GOT3 (cell line): ENCODE measurements around the gene FNDC5.

Source experiments
- DNase-seq: peaks from one replicate; lab custom pipeline; 2025; ENCODE audit warnings: mixed read lengths; lab: John Stamatoyannopoulos, UW

The FNDC5 gene

DNA sequence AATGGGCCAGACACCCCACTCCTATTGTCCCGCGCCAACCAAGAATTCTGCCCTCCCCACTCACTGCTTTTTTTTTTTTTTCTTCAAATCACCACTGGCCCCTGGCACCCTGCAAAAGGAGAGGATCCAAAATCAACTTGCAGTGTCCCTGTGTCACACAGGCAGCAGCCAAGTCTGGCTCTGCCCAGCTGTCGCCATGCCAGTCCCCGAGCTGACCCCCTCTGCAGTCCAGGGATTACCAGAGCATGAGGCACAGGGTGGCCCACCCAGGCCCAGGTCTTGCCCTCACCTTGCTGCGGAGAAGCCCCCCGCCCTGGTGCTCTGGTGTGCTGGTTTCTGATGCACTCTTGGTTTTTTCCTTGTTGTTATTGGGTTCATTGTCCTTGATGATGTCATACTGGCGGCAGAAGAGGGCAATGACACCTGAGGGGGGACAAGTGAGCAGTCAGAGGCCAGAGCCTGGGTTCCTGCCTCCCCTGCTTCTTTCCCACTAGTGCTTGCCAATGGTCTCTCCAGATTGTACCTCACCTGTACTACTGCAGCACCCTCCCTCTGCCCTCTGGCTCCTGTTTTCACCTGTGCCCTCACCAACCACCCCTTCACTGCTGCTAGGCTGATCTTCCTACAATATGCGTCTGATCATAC, 6.2 kb downstream of the FNDC5 start:
- DNase-seq, result no peak

DNA sequence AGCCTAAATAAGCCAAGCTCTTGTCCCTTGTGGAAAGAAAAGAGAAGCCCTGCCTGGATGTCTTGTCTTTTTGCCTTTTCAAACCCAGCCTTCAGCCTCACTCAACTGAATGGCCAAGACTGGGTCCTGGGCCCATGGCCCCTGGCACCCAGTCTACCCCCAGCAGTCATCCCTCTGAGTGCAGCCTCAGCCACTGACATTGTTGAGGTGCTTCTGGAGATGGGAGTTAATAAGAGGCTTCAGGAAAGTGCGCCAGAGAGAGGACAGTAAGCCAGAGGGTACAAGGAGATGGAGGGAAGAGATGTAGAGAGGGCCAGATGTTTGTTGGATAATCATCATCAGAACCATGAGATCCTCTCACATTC, 6.8 kb downstream of the FNDC5 start:
- DNase-seq, result no peak

DNA sequence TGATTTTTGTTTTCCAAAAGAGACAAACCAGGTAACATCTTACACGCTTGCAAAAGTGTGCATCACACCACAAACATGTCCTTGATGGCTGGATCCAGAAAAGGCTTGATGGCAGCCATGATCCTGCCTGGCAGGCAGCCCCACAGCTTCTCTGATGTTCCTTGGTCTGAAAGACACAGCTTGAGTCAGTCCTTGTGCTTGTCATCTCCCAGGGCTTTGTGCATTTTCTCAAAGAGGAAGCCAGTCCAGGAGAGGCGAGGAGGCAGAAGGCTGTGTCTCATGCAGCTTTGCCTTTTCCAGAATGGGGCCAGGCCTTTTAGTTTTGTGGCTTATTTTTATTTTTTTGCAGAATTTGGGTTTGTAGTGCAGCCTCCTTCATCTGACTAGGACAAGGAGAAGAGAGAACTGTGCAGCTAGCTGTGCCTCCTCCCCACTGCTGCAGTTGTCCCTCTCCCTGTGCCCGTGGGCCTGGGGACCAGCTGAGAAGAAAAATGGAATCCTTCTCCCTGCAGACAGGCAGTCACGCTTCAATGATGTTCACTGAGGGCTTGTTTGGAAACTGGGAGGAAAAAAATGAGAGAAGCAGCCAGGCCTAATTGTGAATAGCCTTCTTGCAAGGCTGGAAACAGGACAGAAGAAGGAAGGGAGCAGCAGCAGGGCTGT, 7.4 kb downstream of the FNDC5 start:
- no peak for DNase-seq

DNA sequence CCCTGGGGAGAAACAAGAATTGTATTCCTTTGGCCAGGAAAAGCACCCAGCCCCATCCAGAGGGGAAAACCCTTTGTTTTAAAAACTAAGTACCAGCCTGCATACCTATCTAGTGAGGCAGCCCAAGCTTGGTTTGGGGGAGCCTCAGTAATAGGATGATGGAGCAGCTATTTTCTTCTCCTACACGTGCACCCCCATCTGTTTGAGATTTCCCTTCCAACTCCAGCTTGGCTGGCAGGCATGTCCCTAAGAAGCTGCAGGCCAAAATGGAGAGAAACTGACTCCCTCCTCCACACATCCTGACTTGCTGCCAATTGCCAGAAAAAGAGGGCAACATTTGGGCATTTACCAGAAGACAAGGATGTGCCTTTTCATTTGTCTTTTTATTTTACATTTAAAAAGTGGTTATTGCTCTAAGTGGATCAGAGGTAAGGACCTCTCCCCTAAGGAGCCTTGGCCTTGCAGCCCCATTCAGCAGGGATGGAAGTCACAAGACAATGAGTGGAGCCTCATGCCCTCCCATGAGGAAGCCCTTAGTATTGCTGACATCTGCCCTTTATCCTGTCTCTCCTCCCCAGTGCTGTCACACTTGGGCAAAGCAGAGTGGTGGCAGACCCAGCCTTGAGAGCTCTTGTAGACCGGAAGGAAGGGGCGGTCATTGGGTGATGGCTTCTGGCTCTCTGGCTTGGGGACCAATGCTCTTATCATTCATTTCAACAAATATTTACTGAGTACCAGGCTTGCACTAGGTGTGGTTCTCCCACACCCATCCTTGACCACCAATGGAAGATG, 8.6 kb downstream of the FNDC5 start:
- no peak for DNase-seq

DNA sequence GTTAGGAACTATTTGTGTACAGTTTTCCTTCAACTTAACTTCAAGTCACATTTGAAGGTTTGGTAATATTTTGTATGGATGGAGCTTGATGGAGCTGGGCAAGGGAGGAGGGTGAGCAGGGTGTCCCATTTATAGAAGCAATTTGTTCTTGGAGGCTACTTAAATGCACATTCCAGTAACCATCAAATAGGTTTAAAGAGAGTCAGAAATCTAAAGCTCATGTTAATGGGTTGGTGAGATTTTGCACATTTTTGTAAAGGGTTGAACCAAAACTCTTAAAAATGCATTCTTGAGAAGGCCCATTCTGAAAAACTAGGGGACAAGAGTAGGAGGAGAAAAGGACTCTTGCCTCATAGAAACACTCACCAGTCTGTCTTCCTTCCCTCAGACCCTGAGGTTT, 10.1 kb downstream of the FNDC5 start:
- DNase-seq, result no peak

DNA sequence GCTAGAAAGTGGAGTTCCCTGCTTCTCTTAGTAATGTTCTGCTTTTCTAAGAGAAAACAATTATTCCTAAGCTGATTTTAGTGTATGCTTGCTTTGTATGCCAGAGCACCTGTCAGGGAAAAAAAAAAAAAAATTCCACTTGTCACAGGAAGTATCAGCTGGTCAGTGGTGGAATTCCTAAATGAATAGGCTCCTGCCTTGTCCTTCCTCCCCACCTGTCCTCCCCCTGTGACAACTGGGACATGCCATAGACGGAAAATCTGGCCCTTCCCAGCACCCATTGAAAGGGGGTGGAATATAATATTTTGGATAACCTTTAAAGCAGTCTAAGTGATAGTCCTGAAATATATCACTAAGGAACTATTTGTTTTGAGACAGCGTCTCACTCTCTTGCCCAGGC, 10.8 kb downstream of the FNDC5 start:
- DNase-seq, result no peak

DNA sequence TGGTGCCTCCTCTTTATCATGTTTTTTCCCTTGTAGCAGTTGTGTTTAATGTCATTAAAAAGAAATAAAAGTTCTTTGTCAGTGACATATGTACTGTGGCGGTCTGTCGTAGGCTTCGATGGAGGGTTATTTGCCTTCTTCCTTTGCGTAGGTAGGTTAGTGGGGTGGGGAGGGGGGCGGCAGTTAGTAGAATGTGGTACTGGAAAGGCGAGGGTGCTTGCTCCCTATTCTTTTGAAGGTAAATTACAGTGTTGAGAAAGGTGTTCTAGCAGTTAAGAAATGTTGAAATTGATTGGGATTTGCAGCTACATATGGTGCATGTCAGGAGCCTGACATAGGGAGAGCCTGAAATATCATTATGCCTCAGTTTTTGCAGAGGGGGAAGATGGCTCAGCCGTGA, 11.9 kb downstream of the FNDC5 start:
- DNase-seq, result no peak

DNA sequence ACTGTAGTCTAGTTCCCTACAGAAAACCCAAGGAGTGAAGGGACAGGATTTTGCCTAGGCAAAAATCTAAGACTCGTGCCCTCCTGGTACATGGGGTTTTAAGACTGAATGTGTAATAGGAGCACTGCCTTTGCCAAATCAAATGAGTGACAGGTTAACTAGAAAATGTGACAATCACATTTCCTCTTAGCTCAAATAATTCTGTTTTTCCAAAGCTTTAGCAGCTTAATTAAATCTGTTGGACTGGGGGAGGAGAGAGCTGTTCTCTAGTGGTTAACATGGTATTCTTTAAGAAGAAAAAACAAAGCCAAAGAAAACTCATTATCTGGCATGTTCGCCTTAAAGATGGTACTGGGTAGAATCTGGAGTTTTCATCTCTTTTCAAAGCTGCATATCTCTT, 12.6 kb downstream of the FNDC5 start:
- DNase-seq, result no peak

DNA sequence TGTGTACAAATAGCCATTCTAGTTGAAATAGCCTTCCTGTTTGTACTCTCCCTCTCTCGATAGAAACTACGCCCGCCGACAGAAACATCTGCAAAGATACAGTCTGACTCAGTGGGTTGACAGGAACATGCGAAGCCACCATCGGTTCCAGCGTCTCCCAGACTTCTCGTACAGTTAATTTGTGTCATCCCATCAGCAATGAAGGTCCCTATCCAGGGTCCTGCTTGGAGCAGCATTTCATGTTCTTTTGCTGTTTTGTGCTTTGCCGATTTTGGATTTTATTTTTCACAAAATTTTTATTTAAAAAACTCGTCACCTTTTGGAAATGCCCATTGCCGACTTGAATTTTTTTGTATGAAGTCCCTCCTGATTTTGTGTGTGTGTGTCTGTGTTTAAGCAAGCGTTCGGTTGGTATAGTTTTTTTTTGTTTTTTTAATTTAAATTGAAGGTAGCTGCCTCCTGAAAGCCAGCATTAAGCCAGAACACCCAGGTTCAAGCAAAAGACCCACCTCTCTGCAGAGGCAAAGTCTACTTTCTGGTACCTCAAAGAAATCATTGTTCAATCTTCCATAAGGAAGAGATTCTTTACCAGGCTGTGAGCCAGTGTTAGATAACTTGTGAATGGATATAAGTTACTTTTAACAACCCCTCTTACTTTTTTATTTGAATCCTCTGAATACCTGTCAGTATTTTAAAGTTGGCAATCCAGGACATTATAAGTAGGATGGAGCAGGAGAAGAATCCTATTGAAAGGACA, 14.7 kb downstream of the FNDC5 start:
- DNase-seq, result no peak

DNA sequence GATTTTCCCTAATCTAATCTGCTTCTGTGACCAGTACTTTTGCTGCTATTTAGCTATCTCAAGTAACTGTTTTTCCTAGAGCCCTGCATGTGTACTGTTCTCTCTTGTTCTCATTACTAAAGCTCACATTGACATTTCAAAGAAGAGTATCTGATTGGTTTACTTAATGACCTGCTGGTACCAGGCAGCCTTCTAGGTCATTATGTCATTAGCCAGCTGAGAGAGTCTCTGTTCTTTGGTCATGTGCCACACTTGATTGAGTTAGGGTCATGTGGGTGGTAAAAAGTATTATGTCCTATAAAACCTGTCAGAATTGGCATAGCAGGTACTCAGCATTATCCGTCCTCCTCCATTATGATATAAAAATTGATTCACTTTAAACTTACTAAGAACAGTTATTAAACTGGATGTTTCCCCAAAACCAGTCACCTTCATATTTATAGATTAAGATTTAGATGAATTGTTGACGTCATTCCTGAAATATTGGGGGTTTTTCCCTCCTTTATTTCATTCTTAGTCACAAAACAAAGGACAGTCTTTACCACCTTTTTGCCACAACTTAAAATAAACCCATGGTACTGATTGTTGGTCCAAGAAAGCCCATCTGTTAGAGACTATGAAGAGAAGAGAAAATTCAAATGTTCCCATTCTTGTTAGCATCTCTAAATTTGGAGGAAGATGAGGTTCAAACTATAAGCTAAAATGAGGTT, 22.2 kb downstream of the FNDC5 start:
- DNase-seq, result no peak

DNA sequence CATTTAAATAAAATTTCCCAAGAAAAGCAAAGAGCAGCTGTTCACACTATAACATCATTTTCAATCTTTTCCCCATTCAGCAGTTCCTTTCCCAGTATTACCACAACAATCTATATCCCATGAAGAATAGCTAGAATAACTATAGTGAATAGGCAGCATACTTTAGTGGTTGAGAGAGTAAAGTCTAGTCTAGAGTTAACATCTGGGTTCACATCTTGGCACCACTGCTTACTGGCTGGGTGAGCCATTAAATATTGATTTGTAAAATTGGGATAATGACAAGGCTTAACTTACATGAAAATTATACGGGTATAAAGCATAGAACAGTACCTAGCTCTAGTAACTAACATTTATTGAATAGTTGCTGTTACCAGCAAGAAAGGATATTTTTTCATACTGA, 38.8 kb downstream of the FNDC5 start:
- no peak for DNase-seq

DNA sequence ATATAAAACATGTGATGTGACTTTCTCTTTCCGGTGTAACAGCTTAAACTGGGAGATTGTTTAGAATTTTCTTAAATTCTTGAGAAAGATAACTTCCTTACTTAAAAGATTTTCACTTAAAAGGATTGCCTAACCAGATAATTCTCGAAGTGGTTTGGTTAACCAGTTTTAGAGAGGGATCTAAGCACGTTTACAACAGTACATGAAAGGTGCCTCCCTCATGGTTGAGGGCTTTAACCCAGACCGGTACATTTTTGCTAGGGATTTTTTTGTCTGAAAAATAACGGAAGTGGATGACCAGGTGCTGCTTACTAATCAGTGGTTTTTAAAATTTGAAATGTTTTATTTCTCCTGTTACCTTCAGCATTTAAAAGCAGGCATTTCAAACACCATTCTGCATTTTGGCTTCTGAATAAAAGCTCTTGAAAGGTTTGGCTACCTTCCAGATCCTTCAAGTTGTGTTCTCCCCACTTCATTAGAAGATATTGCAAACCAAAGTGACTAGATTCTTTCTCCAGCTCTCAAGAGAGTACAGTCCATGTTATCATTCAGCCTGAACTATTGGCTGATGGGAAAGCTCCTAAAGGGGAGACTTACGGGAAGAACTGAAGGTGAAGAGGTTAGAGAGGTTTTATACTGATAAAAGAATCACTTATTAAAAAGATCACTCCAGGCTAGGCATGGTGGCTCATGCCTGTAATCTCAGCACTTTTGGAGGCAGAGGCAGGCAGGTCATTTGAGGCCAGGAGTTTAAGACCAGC, 40.4 kb downstream of the FNDC5 start:
- no peak for DNase-seq

DNA sequence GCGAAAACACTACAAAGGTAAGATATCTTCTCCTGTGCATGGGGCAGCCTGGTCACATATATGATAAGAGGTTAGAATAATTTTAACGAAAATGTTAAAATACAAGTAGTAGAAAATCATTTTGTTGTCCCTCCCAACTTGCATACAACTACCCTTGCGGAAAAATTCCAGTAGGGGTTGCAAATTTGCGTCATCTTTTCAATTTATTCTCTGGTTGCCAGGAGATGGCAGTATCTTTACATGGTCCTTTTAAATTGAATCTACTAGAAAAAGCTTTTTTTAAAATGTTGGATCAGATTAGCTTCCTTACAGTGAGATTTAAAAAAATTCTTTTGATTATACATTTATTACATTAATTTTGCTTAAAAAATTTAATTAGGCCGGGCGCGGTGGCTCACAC, 42.4 kb downstream of the FNDC5 start:
- DNase-seq, result no peak

DNA sequence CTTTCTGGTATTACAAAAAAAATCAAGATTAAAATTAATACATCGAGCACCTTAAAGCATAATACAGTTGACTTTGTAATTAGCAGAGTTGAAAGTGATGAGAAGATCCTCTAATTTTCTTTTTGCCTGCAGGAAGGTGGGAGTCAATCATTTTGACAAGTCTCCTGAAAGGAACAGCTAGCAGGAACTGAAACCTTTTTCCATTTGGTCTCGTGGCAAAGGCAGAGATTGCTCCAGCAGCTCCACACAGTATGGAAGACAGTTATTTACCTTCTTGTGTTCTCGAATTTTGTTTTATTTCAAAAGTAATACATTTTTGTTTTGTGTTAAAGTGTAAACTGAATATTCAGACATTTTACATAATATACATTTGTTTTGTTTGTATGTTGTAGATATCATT, 45.5 kb downstream of the FNDC5 start:
- no peak for DNase-seq

DNA sequence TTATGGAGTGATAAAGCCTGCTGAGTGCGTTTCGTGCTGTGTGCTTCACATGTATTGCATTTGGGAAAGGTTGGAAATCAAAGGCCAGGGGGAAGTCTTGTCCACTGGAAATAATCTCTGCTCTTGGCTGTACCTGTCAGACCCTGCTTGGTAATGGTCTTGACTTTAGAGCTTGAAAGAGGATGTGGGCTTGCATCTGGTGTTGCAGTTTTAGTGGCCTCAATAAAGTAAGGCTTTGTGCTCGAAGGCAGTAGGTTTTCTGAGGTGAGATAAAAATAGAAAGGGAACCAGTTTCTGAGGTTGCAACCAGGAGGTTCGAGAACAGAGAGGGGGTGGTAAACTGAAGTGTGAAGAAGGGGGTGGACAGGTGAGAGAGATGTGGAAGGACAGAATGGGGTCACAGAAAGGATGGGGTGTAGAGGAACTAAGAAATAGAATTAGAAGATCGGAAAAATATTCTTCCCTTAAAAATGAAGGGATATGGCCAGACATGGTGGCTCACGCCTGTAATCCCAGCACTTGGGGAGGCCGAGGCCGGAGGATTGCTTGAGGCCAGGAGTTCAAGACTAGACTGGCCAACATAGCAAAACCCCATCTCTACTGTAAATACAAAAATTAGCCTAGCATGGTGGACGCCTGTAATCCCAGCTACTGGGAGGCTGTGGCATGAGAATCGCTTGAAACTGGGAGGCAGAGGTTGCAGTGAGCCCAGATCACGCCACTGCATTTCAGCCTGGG, 51.7 kb downstream of the FNDC5 start:
- no peak for DNase-seq

DNA sequence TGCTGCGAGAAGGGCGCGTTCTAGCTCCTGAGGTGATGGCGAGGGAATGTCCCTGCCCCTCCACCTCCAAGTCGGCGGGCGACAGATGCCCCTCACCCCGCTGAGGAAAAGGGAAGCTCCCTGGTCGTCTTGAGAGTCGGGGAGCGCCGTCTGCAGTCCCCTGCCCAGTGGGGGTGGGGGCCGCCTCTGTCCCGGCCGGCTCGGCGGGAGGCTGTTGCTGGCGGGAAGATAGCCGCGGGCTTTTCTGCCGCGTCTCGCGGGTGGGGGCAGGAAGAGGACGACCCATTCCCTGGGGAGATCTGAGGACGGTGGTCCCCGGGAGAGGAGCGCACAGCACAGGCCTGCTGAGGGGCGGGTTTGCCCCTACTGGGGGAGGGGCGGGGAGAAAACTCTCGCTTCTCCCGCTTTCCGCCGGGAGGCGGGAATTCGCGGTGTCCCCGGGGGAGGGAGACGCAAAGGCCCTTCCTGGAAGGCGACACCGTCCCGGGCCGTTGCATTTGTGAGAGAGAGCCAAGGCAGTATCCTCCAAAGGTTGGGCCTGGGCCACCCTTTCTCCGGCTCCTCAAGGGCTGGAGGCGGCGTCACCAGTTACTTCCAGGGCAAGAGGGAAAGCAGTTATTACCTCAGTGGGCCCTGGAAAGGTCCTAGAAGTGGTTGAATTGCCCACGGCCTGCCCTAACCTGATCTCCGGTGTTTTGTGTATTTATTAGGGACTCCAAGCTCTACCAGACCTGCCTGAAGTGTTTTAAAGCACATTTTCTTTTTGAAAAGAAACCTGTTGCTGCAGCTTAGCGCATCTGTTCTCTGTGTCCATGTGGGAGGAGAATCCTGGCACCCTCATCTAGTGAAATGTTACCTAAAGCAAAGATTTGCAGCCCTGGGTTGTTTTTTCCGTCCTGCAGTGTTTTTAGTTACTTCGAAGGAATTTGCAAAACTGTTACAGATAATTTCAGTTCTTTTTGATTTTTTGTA, 52.6 kb downstream of the FNDC5 start:
- no peak for DNase-seq

DNA sequence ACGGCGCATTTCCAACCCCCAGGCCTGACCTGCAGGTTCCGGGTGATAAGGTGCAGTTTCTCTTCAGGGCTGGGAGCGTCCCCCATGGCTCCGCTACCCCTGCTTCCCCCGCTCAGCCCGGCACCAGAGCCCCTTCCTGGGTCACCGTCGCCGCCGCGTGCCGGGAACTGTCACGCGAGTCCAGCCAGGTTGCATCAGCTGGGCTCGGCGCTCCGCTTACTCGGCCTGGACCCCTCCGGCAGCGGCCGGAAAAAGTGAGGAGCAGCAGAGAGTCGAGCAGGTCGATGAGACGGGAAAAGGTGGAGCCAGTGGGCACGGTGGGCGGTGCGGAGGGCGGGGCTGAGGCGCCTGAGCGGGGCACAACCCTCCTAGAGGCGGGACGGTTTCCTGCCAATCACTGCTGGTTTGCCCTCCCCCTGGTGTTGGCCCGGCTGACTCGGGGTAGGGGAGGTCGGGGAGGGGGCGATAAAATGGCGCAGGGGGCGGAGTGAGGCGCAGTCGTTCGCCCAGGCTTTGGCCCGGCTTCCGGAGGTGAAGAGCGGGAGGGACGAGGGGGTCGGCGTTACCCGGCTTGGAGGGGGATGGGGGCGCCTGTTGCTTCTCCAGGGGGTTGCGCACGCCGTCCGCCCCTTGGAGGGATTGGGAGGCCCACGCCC, 53.4 kb downstream of the FNDC5 start, which contains the start of the genes S100PBP and YARS1:
S100PBP (plus strand) TSS at position 495 of the 656 bp plus-strand sequence. CDS start 8,447 bp downstream, outside the sequence.
YARS1 (minus strand) TSS at position 200 of the 656 bp plus-strand sequence; CDS start at position 86, 114 bp downstream.
- DNase-seq, result peak; percentile 95

DNA sequence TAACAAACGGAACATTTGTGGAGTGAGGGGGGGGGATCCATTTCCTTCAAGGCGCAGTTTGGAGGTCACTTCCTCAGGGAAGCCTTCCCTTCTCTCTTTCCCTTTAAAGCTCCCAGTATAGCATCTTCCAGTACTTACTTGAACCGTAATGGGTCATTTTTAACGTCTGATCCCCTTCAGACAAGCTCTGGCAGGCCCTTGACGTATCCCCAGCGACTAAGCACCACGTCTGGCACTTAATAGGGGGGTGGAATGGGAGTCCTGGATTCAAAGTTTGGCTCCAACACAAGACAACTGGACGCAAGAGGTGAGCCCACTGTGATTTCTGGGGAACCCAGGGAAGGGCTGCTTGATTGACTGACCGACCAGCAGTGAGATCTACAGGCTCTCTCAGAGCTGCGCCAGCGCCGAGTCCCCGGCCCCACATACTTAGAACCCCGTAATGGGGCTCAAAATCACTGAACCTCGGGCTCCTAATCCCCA, 54.0 kb downstream of the FNDC5 start:
- DNase-seq, result no peak
